Right lobe of liver (tissue), 6 donors: Measurements from ENCODE around the gene MYADML2. TPM values are rescaled to one million over a fixed set of nuclear protein-coding genes. Genes with fewer than 3 reads are reported as not detected.
A peak's percentile ranks its signal among the peaks of the same experiment; 100 is the strongest.

Source experiments
- ATAC-seq, 4 donors: fragments of 200-7000 bp; cut with Tn5 transposase; one replicate each; pipeline ENCODE4 v1.9.1; 2020; ENCODE audit warnings: mild to moderate bottlenecking in 4 of 4, moderate library complexity in 4 of 4
- DNase-seq, 3 donors: peaks; one replicate each; pipeline ENCODE4 v3.0.0-alpha.2; 2020
- H3K27ac ChIP-seq, 3 donors: fragments of 200-600 bp; one replicate each; pipeline ENCODE4 v1.8.0; 2022
- H3K27me3 ChIP-seq, 2 donors: fragments of 200-600 bp; one replicate each; pipeline ENCODE4 v1.8.0; 2022
- H3K36me3 ChIP-seq, 4 donors: fragments of 200-600 bp; sonication (generic) in 1 of 4; one replicate each; pipeline versions ENCODE4 v1.5.1 to v1.8.0; 2017 to 2022; ENCODE audit warnings: control low read depth in 1 of 4
- H3K4me1 ChIP-seq, 4 donors: fragments of 200-600 bp; sonication (generic) in 1 of 4; one replicate each; pipeline versions ENCODE4 v1.5.1 to v1.8.0; 2017 to 2022; ENCODE audit warnings: control low read depth in 1 of 4
- H3K4me3 ChIP-seq, 3 donors: fragments of 200-600 bp; one replicate each; pipeline ENCODE4 v1.8.0; 2022
- H3K9me3 ChIP-seq, 4 donors: fragments of 200-600 bp; sonication (generic) in 1 of 4; one replicate each; pipeline versions ENCODE4 v1.5.1 to v1.8.0; 2017 to 2022; ENCODE audit warnings: control low read depth in 1 of 4
- CTCF ChIP-seq, 4 donors: fragments of 200-600 bp in 3 of 4; fragments of 450-650 bp in 1 of 4; IDR thresholded peaks; one replicate each; pipeline versions ENCODE4 v1.5.1 to v1.8.0; 2016 to 2022; ENCODE audit warnings: antibody characterized with exemption in 4 of 4, mild to moderate bottlenecking in 2 of 4
- POLR2A ChIP-seq: fragments of 450-650 bp; IDR thresholded peaks from one replicate; pipeline ENCODE4 v1.6.1; 2017; ENCODE audit warnings: antibody characterized with exemption, mild to moderate bottlenecking
- WGBS: methylation state at CpG from one replicate; pipeline ENCODE4 v1.1.6; 2018; ENCODE audit warnings: low coverage, low lambda C conversion rate; ENCODE audit not compliant: insufficient coverage; ENCODE audit errors: missing lambda C conversion rate; 5-methylcytosine and 5-hydroxymethylcytosine counted together
- intact Hi-C, 2 donors: fragments of 100-400 bp; cut with DNase I; formaldehyde crosslinking; loops; one replicate each; pipeline versions ENCODE4 v1.11.2 to v1.14.1; 2022
- total RNA-seq, 6 experiments: library from RNA; depleted of rRNA in 2 of 6; stranded (reverse); fragments of >200 nt in 2 of 6; fragmentation: NEBNext Ultra II Directional in 3 of 6; extraction: Animal tissue kit (Norgen Biotek cat#: 25700) in 3 of 6; gene quantifications; one replicate each; pipeline versions ENCODE4 v1.1.0 to v1.2.4, GENCODE V29; 2016 to 2023
- donor health status: DM: no; HTN: yes; CAD: no.
- donor health status: DM: no; HTN: no; CAD: no.
- donor health status: DM: no; HTN: no; CAD: no.
- donor health status: DM: no; HTN: yes; CAD: no.
- donor health status: DM: no; HTN: yes; CAD: no.

MYADML2 gene
- total RNA-seq, 6 experiments from 2014 or later, result not detected

DNA sequence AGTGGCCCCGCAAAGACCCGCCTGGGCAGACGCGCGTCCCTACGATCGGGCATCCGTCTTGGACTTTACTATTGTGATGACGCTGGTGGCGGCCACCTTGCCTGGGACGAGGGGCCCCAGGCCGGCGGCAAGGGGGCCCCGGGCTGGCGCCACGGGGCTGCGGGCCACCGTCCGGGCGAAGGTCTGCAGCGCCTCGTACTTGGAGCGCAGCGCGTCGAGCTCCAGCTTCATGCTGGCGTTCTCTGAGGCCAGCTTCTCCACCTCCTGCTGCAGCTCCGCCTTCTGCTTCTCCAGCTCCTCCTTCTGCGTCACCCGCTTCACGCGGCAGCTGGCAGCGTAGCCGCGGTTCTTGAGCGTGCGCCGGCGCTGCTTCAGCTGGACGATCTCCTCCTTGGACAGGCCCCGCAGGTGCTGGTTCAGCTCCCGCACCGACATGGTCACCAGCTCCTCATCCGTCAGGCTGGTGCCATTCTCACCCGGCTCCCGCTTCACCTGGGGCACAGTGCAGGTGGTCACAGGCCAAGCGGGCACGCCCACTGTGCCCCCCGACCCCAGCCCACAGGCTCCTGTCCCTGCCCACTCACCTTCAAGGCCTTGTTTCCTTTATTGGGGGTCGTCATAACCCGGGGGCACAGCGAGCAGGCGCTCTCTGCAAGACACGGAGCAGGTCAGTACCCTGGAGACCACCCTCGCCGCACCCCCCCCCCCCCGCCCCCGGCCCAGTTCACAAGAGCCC is 24.3 kb downstream of the MYADML2 start:
- H3K27me3 ChIP-seq, result no peaks in the 10 kb centered on the region
- DNase-seq, result no peak
- H3K4me3 ChIP-seq, result peak overlapping the region in 2 of 3 donors; percentile 48 to 57
- no peak for ATAC-seq
- H3K4me1 ChIP-seq, result peaks cover 0 to 70% (median 34%) of the 10 kb centered on the region in 4 donors
- H3K36me3 ChIP-seq, result peaks cover 0 to 10% (median 4%) of the 10 kb centered on the region in 4 donors
- peak overlapping the region in 1 of 3 donors; percentile 80 for H3K27ac ChIP-seq
- TF ChIP-seq POLR2A (no peak), CTCF (IDR thresholded peaks at IDR 0.05) (no peak)
- H3K9me3 ChIP-seq, result no peaks in the 10 kb centered on the region
- intact Hi-C loops, result no loop called here
- 55% methylated on average over 8 of the region's 58 CpGs for WGBS

DNA sequence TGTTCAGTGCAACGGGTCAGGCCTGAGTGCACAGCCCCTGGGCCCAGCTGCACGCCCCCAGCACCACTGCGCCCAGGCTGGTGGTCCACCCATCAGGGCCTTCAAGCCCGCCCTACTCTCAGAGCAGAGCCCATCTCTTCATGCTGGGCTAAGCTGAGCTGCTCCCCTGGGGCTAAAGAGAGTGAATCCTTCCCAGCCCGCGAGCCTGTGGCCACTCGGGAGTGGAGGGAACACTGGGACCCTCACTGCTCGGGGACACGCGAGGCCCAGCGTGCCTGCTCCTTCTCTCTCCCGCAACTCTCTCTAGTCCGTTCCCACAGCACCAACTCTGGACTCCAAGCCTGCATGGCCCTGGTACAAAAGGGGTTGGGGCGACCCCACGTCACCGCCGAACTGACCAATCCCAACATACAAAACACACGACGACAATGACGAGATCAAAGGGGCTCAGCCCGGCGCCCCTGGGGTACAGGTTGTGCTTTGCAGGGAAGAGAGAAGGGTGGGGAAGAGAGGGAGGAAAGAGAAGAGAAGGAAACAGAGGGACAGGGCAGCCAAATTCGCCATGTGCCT is 25.0 kb downstream of the MYADML2 start:
- no peak for DNase-seq
- Histone ChIP-seq H3K9me3 (no peaks in the 10 kb centered on the region), H3K36me3 (peaks cover 0 to 10% (median 4%) of the 10 kb centered on the region in 4 donors), H3K27ac (peak overlapping the region in 1 of 3 donors; percentile 53), H3K4me1 (peaks cover 0 to 73% (median 35%) of the 10 kb centered on the region in 4 donors), H3K27me3 (no peaks in the 10 kb centered on the region), H3K4me3 (peak overlapping the region in 1 of 3 donors; percentile 57)
- no peak for TF ChIP-seq CTCF (IDR thresholded peaks at IDR 0.05)
- TF ChIP-seq POLR2A, result no peak
- WGBS, result 88% methylated on average over 11 of the region's 23 CpGs
- no peak for ATAC-seq
- intact Hi-C loops, result no loop called here

DNA sequence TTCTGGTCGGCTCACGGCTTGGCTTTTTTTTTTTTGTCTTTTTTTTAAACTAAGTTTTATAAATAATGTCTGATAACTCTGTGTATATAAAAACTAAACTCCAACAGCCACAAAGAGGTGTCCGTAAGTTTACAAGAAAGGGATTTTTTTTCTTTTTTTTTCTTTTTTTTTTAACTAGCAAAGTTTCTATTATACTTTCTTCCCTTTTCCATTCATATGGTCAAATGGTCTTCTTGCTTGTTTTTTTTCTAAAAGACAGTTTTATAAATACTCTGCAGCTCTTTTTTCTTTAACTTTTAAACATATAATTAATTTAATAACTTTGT is 25.5 kb downstream of the MYADML2 start:
- Histone ChIP-seq H3K4me3 (peak overlapping the region in 1 of 3 donors; percentile 57), H3K27ac (peak overlapping the region in 1 of 3 donors; percentile 53), H3K4me1 (peaks cover 0 to 78% (median 37%) of the 10 kb centered on the region in 4 donors), H3K36me3 (peaks cover 0 to 10% (median 4%) of the 10 kb centered on the region in 4 donors), H3K9me3 (no peaks in the 10 kb centered on the region), H3K27me3 (no peaks in the 10 kb centered on the region)
- intact Hi-C loops, result no loop called here
- ATAC-seq (no peak), DNase-seq (no peak)
- WGBS, result 36% methylated on average over 3 of the region's 3 CpGs
- TF ChIP-seq CTCF (IDR thresholded peaks at IDR 0.05) (no peak), POLR2A (no peak)

- Histone ChIP-seq H3K4me1 (peaks cover 0 to 75% (median 35%) of the 10 kb centered on the region in 4 donors), H3K4me3 (peak overlapping the region in 1 of 3 donors; percentile 57), H3K9me3 (no peaks in the 10 kb centered on the region), H3K27me3 (no peaks in the 10 kb centered on the region), H3K36me3 (peaks cover 0 to 10% (median 4%) of the 10 kb centered on the region in 4 donors), H3K27ac (peak overlapping the region in 1 of 3 donors; percentile 53)
- TF ChIP-seq CTCF (IDR thresholded peaks at IDR 0.05), result no peak
- TF ChIP-seq POLR2A, result no peak
- intact Hi-C loops, result no loop called here
- ATAC-seq (peak in 1 of 4 donors; percentile 3), DNase-seq (no peak)
- 31% methylated on average over 15 of the region's 33 CpGs for WGBS
These were observed 26.2 kb downstream of the MYADML2 start for GRCh38 chr17:81920612-81921536.
